PC-9 (cell line): Measurements from ENCODE around the gene INSM2.

Experiments
- CTCF ChIP-seq: fragments of 200-600 bp; sonication (generic); conservative IDR thresholded peaks from 2 replicates; pipeline ENCODE4 v1.6.1; 2017; ENCODE audit warnings: mixed run types, antibody characterized with exemption, mild to moderate bottlenecking, moderate library complexity
- EZH2 ChIP-seq: fragments of 200-600 bp; sonication (generic); IDR thresholded peaks from 2 replicates; pipeline ENCODE4 v1.8.0; 2017; ENCODE audit warnings: antibody characterized with exemption, low read depth

GRCh38 chr14:35509846-35510245, 24.1 kb upstream of the INSM2 start:
- no peak for TF ChIP-seq CTCF
- TF ChIP-seq EZH2 = no peak
